AG09319 (cell line): ENCODE results near the gene CTCF.
A peak's percentile ranks its signal among the peaks of the same experiment; 100 is the strongest.

Experiments
- DNase-seq: peaks from one replicate; pipeline ENCODE4 v3.0.0-alpha.2; 2010; ENCODE audit warnings: low read depth; ENCODE audit errors: extremely low read depth
- CTCF ChIP-seq: IDR thresholded peaks from 2 replicates; pipeline ENCODE4 v1.5.1; 2011; ENCODE audit warnings: low read depth, mild to moderate bottlenecking, inconsistent platforms, low read length, moderate library complexity

The CTCF gene

GRCh38 chr16:67657751-67658518 is 95.6 kb downstream of the CTCF start:
- TF ChIP-seq CTCF: no peak
- DNase-seq: no peak

GRCh38 chr16:67658849-67659674 is 96.7 kb downstream of the CTCF start:
- no peak for TF ChIP-seq CTCF
- DNase-seq: no peak

GRCh38 chr16:67659675-67660563 is 97.6 kb downstream of the CTCF start, which contains the start of gene ACD:
TSS of gene ACD (minus strand) at chr16:67660260. CDS start at chr16:67660220, 40 bp downstream.
- DNase-seq: peak; percentile 64
- no peak; the same call in 1 of the 2 replicates for TF ChIP-seq CTCF

- peak; percentile 87 for DNase-seq
- no peak for TF ChIP-seq CTCF
Measured at GRCh38 chr16:67660564-67661028, 98.3 kb downstream of the CTCF start, which contains the start of gene PARD6A. TSS of gene PARD6A (plus strand) at chr16:67660960. CDS start at chr16:67661039, 79 bp downstream.

GRCh38 chr16:67661101-67661761 is 98.9 kb downstream of the CTCF start:
- no peak for TF ChIP-seq CTCF
- no peak for DNase-seq

GRCh38 chr16:67661886-67662652 is 99.7 kb downstream of the CTCF start:
- DNase-seq: no peak
- no peak for TF ChIP-seq CTCF
